Measurements from ENCODE around the gene RGS5.

RGS5 gene

DNA sequence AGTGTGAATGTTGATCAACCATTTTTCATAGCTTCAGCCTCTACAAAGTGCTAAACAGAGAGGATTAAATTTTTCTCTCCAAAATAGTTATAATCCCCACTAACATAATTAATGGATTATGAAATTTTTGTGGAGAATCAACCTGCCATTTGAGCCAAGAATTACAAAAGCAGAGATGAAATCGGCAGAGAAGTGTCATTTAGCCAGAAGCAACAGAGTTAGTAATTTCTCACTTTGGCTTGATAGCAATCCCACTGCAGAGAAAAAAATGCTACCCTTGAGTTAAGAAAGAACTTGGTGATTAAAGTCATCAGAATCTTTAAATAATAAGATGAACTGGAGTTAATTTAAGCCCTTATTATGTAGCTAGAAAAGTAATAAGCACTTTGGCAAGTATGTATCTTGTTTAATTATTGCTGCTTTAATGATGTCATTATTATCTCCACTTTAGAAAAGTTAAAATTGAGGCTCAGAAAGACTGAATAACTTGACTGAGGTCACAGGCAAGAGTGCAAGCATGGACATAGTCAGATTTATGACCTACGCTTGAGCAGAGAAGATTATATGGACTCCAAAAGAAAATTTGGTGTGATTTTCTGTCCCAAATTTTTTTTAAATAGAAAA lies 96.2 kb downstream of the RGS5 start:
- no peaks in the 10 kb centered on the region for H3K27me3 ChIP-seq (ENCODE audit: insufficient read depth, poor library complexity, severe bottlenecking)
- no peak for TF ChIP-seq GABPA (IDR thresholded peaks at IDR 0.05; ENCODE audit: low read depth)
- TF ChIP-seq SPI1 (IDR thresholded peaks at IDR 0.05; ENCODE audit: borderline replicate concordance, low read depth): no peak
- TF ChIP-seq, protein P1, sequence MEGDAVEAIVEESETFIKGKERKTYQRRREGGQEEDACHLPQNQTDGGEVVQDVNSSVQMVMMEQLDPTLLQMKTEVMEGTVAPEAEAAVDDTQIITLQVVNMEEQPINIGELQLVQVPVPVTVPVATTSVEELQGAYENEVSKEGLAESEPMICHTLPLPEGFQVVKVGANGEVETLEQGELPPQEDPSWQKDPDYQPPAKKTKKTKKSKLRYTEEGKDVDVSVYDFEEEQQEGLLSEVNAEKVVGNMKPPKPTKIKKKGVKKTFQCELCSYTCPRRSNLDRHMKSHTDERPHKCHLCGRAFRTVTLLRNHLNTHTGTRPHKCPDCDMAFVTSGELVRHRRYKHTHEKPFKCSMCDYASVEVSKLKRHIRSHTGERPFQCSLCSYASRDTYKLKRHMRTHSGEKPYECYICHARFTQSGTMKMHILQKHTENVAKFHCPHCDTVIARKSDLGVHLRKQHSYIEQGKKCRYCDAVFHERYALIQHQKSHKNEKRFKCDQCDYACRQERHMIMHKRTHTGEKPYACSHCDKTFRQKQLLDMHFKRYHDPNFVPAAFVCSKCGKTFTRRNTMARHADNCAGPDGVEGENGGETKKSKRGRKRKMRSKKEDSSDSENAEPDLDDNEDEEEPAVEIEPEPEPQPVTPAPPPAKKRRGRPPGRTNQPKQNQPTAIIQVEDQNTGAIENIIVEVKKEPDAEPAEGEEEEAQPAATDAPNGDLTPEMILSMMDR (IDR thresholded peaks at IDR 0.05; ENCODE audit: insufficient read depth, low read length): no peak
- TF ChIP-seq, protein P2, sequence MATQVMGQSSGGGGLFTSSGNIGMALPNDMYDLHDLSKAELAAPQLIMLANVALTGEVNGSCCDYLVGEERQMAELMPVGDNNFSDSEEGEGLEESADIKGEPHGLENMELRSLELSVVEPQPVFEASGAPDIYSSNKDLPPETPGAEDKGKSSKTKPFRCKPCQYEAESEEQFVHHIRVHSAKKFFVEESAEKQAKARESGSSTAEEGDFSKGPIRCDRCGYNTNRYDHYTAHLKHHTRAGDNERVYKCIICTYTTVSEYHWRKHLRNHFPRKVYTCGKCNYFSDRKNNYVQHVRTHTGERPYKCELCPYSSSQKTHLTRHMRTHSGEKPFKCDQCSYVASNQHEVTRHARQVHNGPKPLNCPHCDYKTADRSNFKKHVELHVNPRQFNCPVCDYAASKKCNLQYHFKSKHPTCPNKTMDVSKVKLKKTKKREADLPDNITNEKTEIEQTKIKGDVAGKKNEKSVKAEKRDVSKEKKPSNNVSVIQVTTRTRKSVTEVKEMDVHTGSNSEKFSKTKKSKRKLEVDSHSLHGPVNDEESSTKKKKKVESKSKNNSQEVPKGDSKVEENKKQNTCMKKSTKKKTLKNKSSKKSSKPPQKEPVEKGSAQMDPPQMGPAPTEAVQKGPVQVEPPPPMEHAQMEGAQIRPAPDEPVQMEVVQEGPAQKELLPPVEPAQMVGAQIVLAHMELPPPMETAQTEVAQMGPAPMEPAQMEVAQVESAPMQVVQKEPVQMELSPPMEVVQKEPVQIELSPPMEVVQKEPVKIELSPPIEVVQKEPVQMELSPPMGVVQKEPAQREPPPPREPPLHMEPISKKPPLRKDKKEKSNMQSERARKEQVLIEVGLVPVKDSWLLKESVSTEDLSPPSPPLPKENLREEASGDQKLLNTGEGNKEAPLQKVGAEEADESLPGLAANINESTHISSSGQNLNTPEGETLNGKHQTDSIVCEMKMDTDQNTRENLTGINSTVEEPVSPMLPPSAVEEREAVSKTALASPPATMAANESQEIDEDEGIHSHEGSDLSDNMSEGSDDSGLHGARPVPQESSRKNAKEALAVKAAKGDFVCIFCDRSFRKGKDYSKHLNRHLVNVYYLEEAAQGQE (IDR thresholded peaks at IDR 0.05; ENCODE audit: insufficient replicate concordance, low read depth): no peak
- no peak for TF ChIP-seq POLR2AphosphoS5 (IDR thresholded peaks at IDR 0.05; ENCODE audit: low read depth)
- no peak for DNase-seq (ENCODE audit: low read depth in 1 of 2, low spot score in 1 of 2)

GRCh38 chr1:163104385-163105099 lies 98.2 kb downstream of the RGS5 start:
- H3K27ac ChIP-seq (replicated peaks): no peak overlapping the region
- no peak overlapping the region for H3K4me3 ChIP-seq (replicated peaks; ENCODE audit: insufficient read depth, low read length)
- TF ChIP-seq, protein P1 (IDR thresholded peaks at IDR 0.05; ENCODE audit: insufficient read depth, low read length): no peak
- TF ChIP-seq SPI1 (IDR thresholded peaks at IDR 0.05; ENCODE audit: borderline replicate concordance, low read depth) (no peak), POLR2AphosphoS5 (IDR thresholded peaks at IDR 0.05; ENCODE audit: low read depth) (no peak), GABPA (IDR thresholded peaks at IDR 0.05; ENCODE audit: low read depth) (no peak)
- TF ChIP-seq, protein P2 (IDR thresholded peaks at IDR 0.05; ENCODE audit: insufficient replicate concordance, low read depth): no peak
- DNase-seq (ENCODE audit: low read depth in 1 of 2, low spot score in 1 of 2): no peak
- no peaks in the 10 kb centered on the region for H3K27me3 ChIP-seq (ENCODE audit: insufficient read depth, poor library complexity, severe bottlenecking)

More for the DNA sequence above, 96.2 kb downstream of the RGS5 start:
- Histone ChIP-seq H3K4me3 (replicated peaks; ENCODE audit: insufficient read depth, low read length) (no peak overlapping the region), H3K27ac (replicated peaks) (no peak overlapping the region)

DNA sequence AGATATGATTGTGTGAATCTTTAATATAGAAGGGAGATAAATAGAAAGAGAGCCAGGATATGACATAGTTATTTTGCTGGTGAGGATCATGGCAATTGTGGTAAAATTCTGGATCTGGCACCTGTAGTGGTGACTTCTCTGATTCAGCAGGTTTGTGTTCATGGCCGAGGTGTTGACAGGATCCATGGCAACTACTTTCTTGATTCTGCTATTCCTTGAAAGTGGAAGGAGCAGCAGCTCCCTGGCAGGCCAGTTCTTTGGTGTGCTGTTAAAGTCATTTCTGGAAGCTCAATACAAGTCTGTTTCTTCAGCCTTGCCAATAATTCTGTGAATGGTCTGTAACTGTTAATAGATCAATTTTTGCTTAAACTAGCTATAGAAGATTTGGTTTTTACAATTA lies 100.1 kb downstream of the RGS5 start:
- Histone ChIP-seq H3K4me3 (replicated peaks; ENCODE audit: insufficient read depth, low read length) (no peak overlapping the region), H3K27me3 (ENCODE audit: insufficient read depth, poor library complexity, severe bottlenecking) (no peaks in the 10 kb centered on the region), H3K27ac (replicated peaks) (no peak overlapping the region)
- TF ChIP-seq, protein P1 (IDR thresholded peaks at IDR 0.05; ENCODE audit: insufficient read depth, low read length): no peak
- TF ChIP-seq SPI1 (IDR thresholded peaks at IDR 0.05; ENCODE audit: borderline replicate concordance, low read depth) (no peak), GABPA (IDR thresholded peaks at IDR 0.05; ENCODE audit: low read depth) (no peak), POLR2AphosphoS5 (IDR thresholded peaks at IDR 0.05; ENCODE audit: low read depth) (no peak)
- TF ChIP-seq, protein P2 (IDR thresholded peaks at IDR 0.05; ENCODE audit: insufficient replicate concordance, low read depth): no peak
- DNase-seq (ENCODE audit: low read depth in 1 of 2, low spot score in 1 of 2): no peak

Measured in HL-60 (cell line).